ENCODE results near the gene FASLG. TPM values are rescaled to one million over a fixed set of nuclear protein-coding genes. Genes with fewer than 3 reads are reported as not detected.

FASLG gene
- total and polyA plus RNA-seq, 10 of the 15 experiments (the other 5 are each of a cell fraction or from before 2014, with no cell fraction given) = 0.05 to 4.0 (median 0.09) TPM; not detected in 2

GRCh38 chr1:172672720-172673119 is 13.8 kb downstream of the FASLG start:
- no peak overlapping the region for H3K9ac ChIP-seq (ENCODE audit: control insufficient read depth, insufficient read depth, low read length)
- no peaks in the 10 kb centered on the region for H3K9me3 ChIP-seq (replicated peaks; ENCODE audit: control insufficient read depth, insufficient read depth, low read length)
- H3K27me3 ChIP-seq (replicated peaks in 1 of 2; ENCODE audit: control insufficient read depth in 2 of 2, insufficient read depth in 2 of 2, low read length in 1 of 2) = peaks cover 2 to 4% of the 10 kb centered on the region in 2 experiments; a peak in 2 of 4 replicates
- RAD21 ChIA-PET (ENCODE audit: unreplicated experiment) = no interaction called here
- POLR2A ChIA-PET = no interaction called here
- SMC1A ChIA-PET (ENCODE audit: uncharacterized antibody, unreplicated experiment) = no interaction called here
- intact Hi-C loops (cut with micrococcal nuclease; ENCODE audit: unreplicated experiment) (no loop called here), in situ Hi-C loops (cut with MboI) (no loop called here)
- DNase-seq (ENCODE audit: low read depth, low spot score) (no peak), ATAC-seq (no peak), FAIRE-seq (no peak)
- H2AFZ ChIP-seq (ENCODE audit: control insufficient read depth, low read depth, low read length) = no peak overlapping the region
- TF ChIP-seq ZNF622 (IDR thresholded peaks at IDR 0.05) (no peak), ZNF24 (IDR thresholded peaks at IDR 0.05) (no peak), EGR1 (IDR thresholded peaks at IDR 0.05; ENCODE audit: borderline replicate concordance in 1 of 2, low read depth in 2 of 2, low read length in 2 of 2) (no peak), PAX8 (IDR thresholded peaks at IDR 0.05) (no peak), TCF12 (IDR thresholded peaks at IDR 0.05; ENCODE audit: low read depth, low read length) (no peak), MYB (IDR thresholded peaks at IDR 0.05; ENCODE audit: borderline replicate concordance, low read depth, low read length) (no peak), WRNIP1 (IDR thresholded peaks at IDR 0.05; ENCODE audit: borderline replicate concordance, low read depth, low read length) (no peak), SMC3 (IDR thresholded peaks at IDR 0.05; ENCODE audit: borderline replicate concordance, low read length) (no peak), POU2F2 (IDR thresholded peaks at IDR 0.05; ENCODE audit: borderline replicate concordance, low read depth, low read length) (no peak)
- no peak overlapping the region for H3K4me2 ChIP-seq (ENCODE audit: control insufficient read depth, insufficient read depth)
- WGBS (ENCODE audit: insufficient coverage, insufficient replicate concordance, low lambda C conversion rate, missing lambda C conversion rate) = 0% methylated on average over 2 of the region's 2 CpGs
- no peak overlapping the region for H3K4me3 ChIP-seq
- peaks cover 6% of the 10 kb centered on the region; the same call in 1 of the 2 replicates for H3K4me1 ChIP-seq (ENCODE audit: control insufficient read depth, insufficient read depth, low read length)
- no peak overlapping the region for H3K27ac ChIP-seq (ENCODE audit: control insufficient read depth, insufficient read depth)
- no peaks in the 10 kb centered on the region for H3K79me2 ChIP-seq (ENCODE audit: control insufficient read depth, insufficient read depth, low read length)
- H3K36me3 ChIP-seq (ENCODE audit: control insufficient read depth in 2 of 2, insufficient read depth in 2 of 2, low read length in 1 of 2) = no peaks in the 10 kb centered on the region
- no peaks in the 10 kb centered on the region for H4K20me1 ChIP-seq (ENCODE audit: control insufficient read depth, insufficient read depth)
- CTCF ChIA-PET = no interaction called here
- no TSS peak for BruUV-seq (replicated peaks)

GRCh38 chr1:172673761-172674160 is 14.9 kb downstream of the FASLG start:
- CTCF ChIA-PET = interaction anchor here (0.5 to 1.0 kb wide), 2 partner anchors 46 to 59 kb away, joined by 3 to 4 read pairs; no protein-coding TSS in a partner anchor
- peaks cover 2 to 4% of the 10 kb centered on the region in 2 experiments; a peak in 2 of 4 replicates for H3K27me3 ChIP-seq (replicated peaks in 1 of 2; ENCODE audit: control insufficient read depth in 2 of 2, insufficient read depth in 2 of 2, low read length in 1 of 2)
- POLR2A ChIA-PET = no interaction called here
- no peaks in the 10 kb centered on the region for H4K20me1 ChIP-seq (ENCODE audit: control insufficient read depth, insufficient read depth)
- no peak for FAIRE-seq
- RAD21 ChIA-PET (ENCODE audit: unreplicated experiment) = no interaction called here
- H3K79me2 ChIP-seq (ENCODE audit: control insufficient read depth, insufficient read depth, low read length) = no peaks in the 10 kb centered on the region
- no peaks in the 10 kb centered on the region for H3K9me3 ChIP-seq (replicated peaks; ENCODE audit: control insufficient read depth, insufficient read depth, low read length)
- H3K9ac ChIP-seq (ENCODE audit: control insufficient read depth, insufficient read depth, low read length) = no peak overlapping the region
- SMC1A ChIA-PET (ENCODE audit: uncharacterized antibody, unreplicated experiment) = interaction anchor here (1.0 kb wide), 1 partner anchor 9 kb away, joined by 3 read pairs; no protein-coding TSS in a partner anchor
- intact Hi-C loops (cut with micrococcal nuclease; ENCODE audit: unreplicated experiment) = no loop called here
- no peak overlapping the region for H3K27ac ChIP-seq (ENCODE audit: control insufficient read depth, insufficient read depth)
- in situ Hi-C loops (cut with MboI) = no loop called here
- no peak for DNase-seq (ENCODE audit: low read depth, low spot score)
- no peak overlapping the region for H3K4me2 ChIP-seq (ENCODE audit: control insufficient read depth, insufficient read depth)
- H2AFZ ChIP-seq (ENCODE audit: control insufficient read depth, low read depth, low read length) = no peak overlapping the region
- no peaks in the 10 kb centered on the region for H3K36me3 ChIP-seq (ENCODE audit: control insufficient read depth in 2 of 2, insufficient read depth in 2 of 2, low read length in 1 of 2)
- H3K4me3 ChIP-seq = no peak overlapping the region
- no peak for TF ChIP-seq POLR2AphosphoS2 (IDR thresholded peaks at IDR 0.05; ENCODE audit: low read depth, low read length)
- TF ChIP-seq KLF5 (IDR thresholded peaks at IDR 0.05; ENCODE audit: partially characterized antibody) = no peak
- TF ChIP-seq HDGF (IDR thresholded peaks at IDR 0.05) = no peak
- TF ChIP-seq NFYB (IDR thresholded peaks at IDR 0.05; ENCODE audit: insufficient read depth, low read depth, low read length) = no peak
- TF ChIP-seq ZSCAN29 (IDR thresholded peaks at IDR 0.05) = no peak
- TF ChIP-seq HDAC2 (IDR thresholded peaks at IDR 0.05) = no peak
- no peak for ATAC-seq
- no TSS peak for BruUV-seq (replicated peaks)
- peaks cover 6% of the 10 kb centered on the region; the same call in 1 of the 2 replicates for H3K4me1 ChIP-seq (ENCODE audit: control insufficient read depth, insufficient read depth, low read length)
- WGBS (ENCODE audit: insufficient coverage, insufficient replicate concordance, low lambda C conversion rate, missing lambda C conversion rate) = 60% methylated on average over 2 of the region's 2 CpGs

Data from GM12878 (cell line).